DOHH2 (cell line): ENCODE measurements around the gene SGTB.

ENCODE experiments used
- H3F3A ChIP-seq: fragments of 200-600 bp; sonication (generic), shearing (Covaris generic); 2 replicates; pipeline ENCODE4 v1.6.0; 2016; ENCODE audit warnings: antibody characterized with exemption, mild to moderate bottlenecking; ENCODE audit not compliant: control insufficient read depth, insufficient read depth
- H3K27ac ChIP-seq: fragments of 200-600 bp; sonication (generic); 2 replicates; pipeline ENCODE4 v1.5.1; 2014; ENCODE audit warnings: low read depth, mild to moderate bottlenecking, low read length, moderate library complexity
- H3K27me3 ChIP-seq: fragments of 200-600 bp; sonication (generic); 2 replicates; pipeline ENCODE4 v1.6.1; 2014; ENCODE audit warnings: mild to moderate bottlenecking, low read length, mixed read lengths; ENCODE audit not compliant: control insufficient read depth
- H3K36me3 ChIP-seq: fragments of 200-600 bp; sonication (generic); 2 replicates; pipeline ENCODE4 v1.6.1; 2014; ENCODE audit warnings: mild to moderate bottlenecking, low read length, moderate library complexity, mixed read lengths; ENCODE audit not compliant: control insufficient read depth
- H3K4me1 ChIP-seq: fragments of 200-600 bp; sonication (generic); 2 replicates; pipeline ENCODE4 v1.6.1; 2014; ENCODE audit warnings: mild to moderate bottlenecking, low read length, mixed read lengths; ENCODE audit not compliant: control insufficient read depth
- H3K4me2 ChIP-seq: fragments of 200-600 bp; sonication (generic); 2 replicates; pipeline ENCODE4 v1.6.0; 2014; ENCODE audit warnings: mild to moderate bottlenecking, low read length, moderate library complexity
- H3K4me3 ChIP-seq: fragments of 200-600 bp; sonication (generic); 2 replicates; pipeline ENCODE4 v1.5.1; 2014; ENCODE audit warnings: mild to moderate bottlenecking, low read length, mixed read lengths
- H3K79me2 ChIP-seq: fragments of 200-600 bp; sonication (generic); 2 replicates; pipeline ENCODE4 v1.6.1; 2014; ENCODE audit warnings: mild to moderate bottlenecking, low read length, mixed read lengths; ENCODE audit not compliant: control insufficient read depth
- H3K9me2 ChIP-seq: fragments of 200-600 bp; sonication (generic); replicated peaks from 2 replicates; pipeline ENCODE4 v1.6.1; 2014; ENCODE audit warnings: mild to moderate bottlenecking, low read length, mixed read lengths; ENCODE audit not compliant: control insufficient read depth
- H3K9me3 ChIP-seq: fragments of 200-600 bp; sonication (generic); 2 replicates; pipeline ENCODE4 v1.6.1; 2014; ENCODE audit warnings: antibody characterized with exemption, low read length, mixed read lengths; ENCODE audit not compliant: control insufficient read depth, insufficient read depth
- H4K20me1 ChIP-seq: fragments of 200-600 bp; sonication (generic); 2 replicates; pipeline ENCODE4 v1.6.0; 2014; ENCODE audit warnings: low read depth, mild to moderate bottlenecking, antibody characterized with exemption, low read length, moderate library complexity; ENCODE audit not compliant: control insufficient read depth, insufficient read depth
- EZH2phosphoT487 ChIP-seq: fragments of 200-600 bp; sonication (generic); IDR thresholded peaks from 2 replicates; pipeline ENCODE4 v1.6.1; 2017; ENCODE audit warnings: borderline replicate concordance, mild to moderate bottlenecking, antibody characterized with exemption, low read length, moderate library complexity, mixed read lengths
- TF ChIP-seq, protein P1 (sequence below): fragments of 200-600 bp; sonication (generic); IDR thresholded peaks from one replicate; pipeline ENCODE4 v1.5.1; 2014; ENCODE audit warnings: antibody characterized with exemption, mild to moderate bottlenecking, low read depth, low read length; ENCODE audit not compliant: poor library complexity, severe bottlenecking

Gene SGTB

DNA sequence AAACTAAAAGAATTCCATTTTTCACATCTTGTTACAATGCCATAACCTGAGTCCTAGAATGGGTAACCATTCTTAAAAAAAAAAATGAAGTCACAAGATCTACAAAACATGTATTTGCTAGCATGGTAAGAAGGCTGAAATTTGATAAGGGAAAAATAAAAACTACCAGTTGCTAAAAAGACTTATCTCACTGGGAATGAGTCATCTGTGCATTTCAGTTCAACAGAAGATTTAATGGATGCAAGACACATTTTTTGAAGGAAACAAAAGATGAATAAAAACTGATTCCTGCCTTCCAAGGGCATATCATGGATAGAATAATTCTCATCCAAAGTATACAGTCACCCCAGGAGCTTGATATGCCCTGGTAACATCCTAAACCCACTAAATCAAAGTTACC lies 47.2 kb downstream of the SGTB start:
- H3K4me3 ChIP-seq: no peak overlapping the region
- H3F3A ChIP-seq: no peaks in the 10 kb centered on the region
- no peaks in the 10 kb centered on the region for H3K79me2 ChIP-seq
- peaks cover 20% of the 10 kb centered on the region for H3K36me3 ChIP-seq
- no peaks in the 10 kb centered on the region for H3K9me3 ChIP-seq
- H3K9me2 ChIP-seq: no peaks in the 10 kb centered on the region
- no peak overlapping the region for H3K27ac ChIP-seq
- TF ChIP-seq EZH2phosphoT487: no peak
- TF ChIP-seq, protein P1, sequence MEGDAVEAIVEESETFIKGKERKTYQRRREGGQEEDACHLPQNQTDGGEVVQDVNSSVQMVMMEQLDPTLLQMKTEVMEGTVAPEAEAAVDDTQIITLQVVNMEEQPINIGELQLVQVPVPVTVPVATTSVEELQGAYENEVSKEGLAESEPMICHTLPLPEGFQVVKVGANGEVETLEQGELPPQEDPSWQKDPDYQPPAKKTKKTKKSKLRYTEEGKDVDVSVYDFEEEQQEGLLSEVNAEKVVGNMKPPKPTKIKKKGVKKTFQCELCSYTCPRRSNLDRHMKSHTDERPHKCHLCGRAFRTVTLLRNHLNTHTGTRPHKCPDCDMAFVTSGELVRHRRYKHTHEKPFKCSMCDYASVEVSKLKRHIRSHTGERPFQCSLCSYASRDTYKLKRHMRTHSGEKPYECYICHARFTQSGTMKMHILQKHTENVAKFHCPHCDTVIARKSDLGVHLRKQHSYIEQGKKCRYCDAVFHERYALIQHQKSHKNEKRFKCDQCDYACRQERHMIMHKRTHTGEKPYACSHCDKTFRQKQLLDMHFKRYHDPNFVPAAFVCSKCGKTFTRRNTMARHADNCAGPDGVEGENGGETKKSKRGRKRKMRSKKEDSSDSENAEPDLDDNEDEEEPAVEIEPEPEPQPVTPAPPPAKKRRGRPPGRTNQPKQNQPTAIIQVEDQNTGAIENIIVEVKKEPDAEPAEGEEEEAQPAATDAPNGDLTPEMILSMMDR: no peak
- no peaks in the 10 kb centered on the region for H3K4me1 ChIP-seq
- H3K4me2 ChIP-seq: no peak overlapping the region
- no peaks in the 10 kb centered on the region for H4K20me1 ChIP-seq
- H3K27me3 ChIP-seq: no peaks in the 10 kb centered on the region

DNA sequence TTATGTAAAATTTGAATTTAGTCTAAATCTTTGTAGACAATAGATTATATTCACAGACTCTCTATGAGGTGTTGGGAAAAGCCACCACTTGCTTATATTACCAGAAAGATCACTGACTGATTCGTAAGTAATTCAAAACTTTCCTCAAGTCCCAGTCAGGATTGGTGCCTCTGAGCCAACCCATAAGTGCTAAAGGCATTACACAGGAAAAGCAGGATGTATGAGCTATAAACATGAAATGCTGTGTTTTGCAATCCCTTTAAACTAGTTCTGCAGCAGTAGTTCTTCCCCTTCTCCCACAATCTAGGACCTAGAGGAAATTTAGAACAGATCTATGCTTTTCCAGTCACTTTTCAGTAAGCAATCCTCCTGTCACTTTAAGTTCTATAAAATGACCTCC lies 49.1 kb downstream of the SGTB start:
- Histone ChIP-seq H4K20me1 (no peaks in the 10 kb centered on the region), H3K27me3 (no peaks in the 10 kb centered on the region), H3K4me1 (no peaks in the 10 kb centered on the region), H3K9me3 (no peaks in the 10 kb centered on the region), H3F3A (no peaks in the 10 kb centered on the region; the same call in 1 of the 2 replicates), H3K4me3 (no peak overlapping the region), H3K9me2 (no peaks in the 10 kb centered on the region), H3K36me3 (peaks cover 21% of the 10 kb centered on the region), H3K4me2 (no peak overlapping the region), H3K27ac (no peak overlapping the region), H3K79me2 (no peaks in the 10 kb centered on the region)
- TF ChIP-seq, protein P1: no peak
- no peak for TF ChIP-seq EZH2phosphoT487

DNA sequence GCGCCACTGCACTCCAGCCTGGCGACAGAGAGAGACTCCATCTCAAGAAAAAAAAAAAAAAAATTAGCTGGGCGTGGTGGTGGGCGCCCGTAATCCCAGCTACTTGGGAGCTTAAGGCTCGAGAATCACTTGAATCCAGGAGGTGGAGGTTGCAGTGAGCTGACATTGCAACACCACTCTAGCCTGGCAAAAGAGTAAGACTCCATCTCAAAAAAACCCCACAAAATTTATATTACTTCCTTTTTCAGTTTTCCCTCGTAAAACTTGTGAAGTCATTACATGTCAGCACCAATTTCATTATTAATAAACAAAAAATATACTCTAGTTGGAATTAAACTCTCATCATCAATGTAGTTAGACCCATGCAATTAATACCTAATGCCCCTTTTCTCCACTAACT lies 53.2 kb downstream of the SGTB start:
- Histone ChIP-seq H3K4me3 (no peak overlapping the region), H3F3A (peaks cover 5% of the 10 kb centered on the region; the same call in 1 of the 2 replicates), H3K9me3 (no peaks in the 10 kb centered on the region), H3K79me2 (no peaks in the 10 kb centered on the region), H3K9me2 (no peaks in the 10 kb centered on the region), H3K4me1 (no peaks in the 10 kb centered on the region), H3K36me3 (peaks cover 21% of the 10 kb centered on the region), H3K27ac (no peak overlapping the region), H3K4me2 (no peak overlapping the region), H3K27me3 (no peaks in the 10 kb centered on the region), H4K20me1 (no peaks in the 10 kb centered on the region)
- TF ChIP-seq, protein P1: no peak
- no peak for TF ChIP-seq EZH2phosphoT487
